GM23338 (cell line): Measurements from ENCODE around the gene CLEC4E. TPM values are rescaled to one million over a fixed set of nuclear protein-coding genes. Genes with fewer than 3 reads are reported as not detected.

Experiments
- ATAC-seq: fragments of 200-7000 bp; cut with Tn5 transposase; 3 replicates; pipeline ENCODE4 v1.9.1; 2020
- DNase-seq: peaks from one replicate; pipeline ENCODE4 v3.0.0-alpha.2; 2015; ENCODE audit warnings: low spot score
- H2AFZ ChIP-seq: fragments of 200-600 bp; sonication (generic); 2 replicates; pipeline ENCODE4 v1.8.0; 2016; ENCODE audit warnings: antibody characterized with exemption, mild to moderate bottlenecking, moderate library complexity
- H3F3A ChIP-seq: fragments of 200-600 bp; sonication (generic); replicated peaks from 2 replicates; pipeline ENCODE4 v1.8.0; 2017; ENCODE audit warnings: antibody characterized with exemption, mixed run types, low read depth
- H3K27ac ChIP-seq: fragments of 200-600 bp; sonication (generic); 2 replicates; pipeline ENCODE4 v1.6.1; 2016; ENCODE audit warnings: low read depth
- H3K27me3 ChIP-seq: fragments of 200-600 bp; sonication (generic); 2 replicates; pipeline ENCODE4 v1.8.0; 2016; ENCODE audit warnings: mild to moderate bottlenecking, mixed run types, moderate library complexity; ENCODE audit not compliant: insufficient read depth
- H3K36me3 ChIP-seq: fragments of 200-600 bp; sonication (generic); 2 replicates; pipeline ENCODE4 v1.8.0; 2016; ENCODE audit warnings: mild to moderate bottlenecking; ENCODE audit not compliant: insufficient read depth
- H3K4me1 ChIP-seq: fragments of 200-600 bp; sonication (generic); 2 replicates; pipeline ENCODE4 v1.8.0; 2016; ENCODE audit warnings: mild to moderate bottlenecking, moderate library complexity; ENCODE audit not compliant: insufficient read depth
- H3K4me2 ChIP-seq: fragments of 200-600 bp; sonication (generic); 2 replicates; pipeline ENCODE4 v1.7.1; 2017; ENCODE audit warnings: mixed run types
- H3K4me3 ChIP-seq: fragments of 200-600 bp; sonication (generic); 2 replicates; pipeline ENCODE4 v1.6.1; 2016; ENCODE audit warnings: mixed run types
- H3K79me2 ChIP-seq: fragments of 200-600 bp; sonication (generic); replicated peaks from 2 replicates; pipeline ENCODE4 v1.8.0; 2017; ENCODE audit warnings: mild to moderate bottlenecking; ENCODE audit not compliant: insufficient read depth
- H3K9me2 ChIP-seq: fragments of 200-600 bp; sonication (generic); 2 replicates; pipeline ENCODE4 v1.8.0; 2017; ENCODE audit not compliant: insufficient read depth
- H4K20me1 ChIP-seq: fragments of 200-600 bp; sonication (generic); replicated peaks from 2 replicates; pipeline ENCODE4 v1.8.0; 2017; ENCODE audit warnings: mild to moderate bottlenecking; ENCODE audit not compliant: insufficient read depth
- H3K27ac Mint-ChIP-seq: 2 replicates; pipeline ENCODE4 v1.8.0; 2020; ENCODE audit warnings: inconsistent platforms, mild to moderate bottlenecking, moderate library complexity, mixed read lengths
- H3K27me3 Mint-ChIP-seq: 3 replicates; pipeline ENCODE4 v1.8.0; 2022; ENCODE audit warnings: low read depth, mild to moderate bottlenecking, moderate library complexity, mixed read lengths, inconsistent platforms; ENCODE audit not compliant: insufficient read depth, poor library complexity
- H3K36me3 Mint-ChIP-seq: 3 replicates; pipeline ENCODE4 v1.8.0; 2021; ENCODE audit warnings: low read depth, mild to moderate bottlenecking, inconsistent platforms, moderate library complexity, mixed read lengths
- H3K4me1 Mint-ChIP-seq: 3 replicates; pipeline ENCODE4 v1.8.0; 2020; ENCODE audit warnings: mild to moderate bottlenecking, inconsistent platforms, mixed read lengths
- H3K4me3 Mint-ChIP-seq: 3 replicates; pipeline ENCODE4 v1.8.0; 2021; ENCODE audit warnings: moderate library complexity, mild to moderate bottlenecking, inconsistent platforms, mixed read lengths
- H3K9me3 Mint-ChIP-seq: 3 replicates; pipeline ENCODE4 v1.8.0; 2020; ENCODE audit warnings: moderate library complexity, mild to moderate bottlenecking, inconsistent platforms, mixed read lengths
- CTCF ChIP-seq, 2 experiments: fragments of 200-600 bp in 1 of 2; sonication (generic) in 1 of 2; conservative IDR thresholded peaks; 2 replicates each; pipeline versions ENCODE4 v1.5.1 to v1.6.1; 2016 to 2017; ENCODE audit warnings: antibody characterized with exemption in 2 of 2, low read depth in 2 of 2, mild to moderate bottlenecking in 2 of 2, moderate library complexity in 1 of 2
- ETS1 ChIP-seq: IDR thresholded peaks from 2 replicates; pipeline ENCODE4 v1.6.1; 2016; ENCODE audit warnings: antibody characterized with exemption
- NANOG ChIP-seq: IDR thresholded peaks from 2 replicates; pipeline ENCODE4 v1.6.1; 2016; ENCODE audit warnings: antibody characterized with exemption, borderline replicate concordance
- REST ChIP-seq: IDR thresholded peaks from one replicate; pipeline ENCODE4 v1.6.1; 2018; ENCODE audit warnings: antibody characterized with exemption; ENCODE audit not compliant: unreplicated experiment
- ZNF462 ChIP-seq: fragments of 250-450 bp; sonication (Bioruptor Pico); IDR thresholded peaks from 2 replicates; pipeline ENCODE4 v1.5.0; 2020; ENCODE audit warnings: mild to moderate bottlenecking, moderate library complexity
- polyA plus RNA-seq: library from polyadenylated mRNA; unstranded; fragments of >200 nt; fragmentation: Nextera tagmentation; extraction: Ambion mirVana; gene quantifications from 2 replicates; pipeline ENCODE4 v1.2.1, GENCODE V29; 2016
- total RNA-seq: library from RNA; depleted of rRNA; stranded (reverse); fragments of >200 nt; shearing (Covaris generic); gene quantifications from 2 replicates; pipeline ENCODE4 v1.2.3, GENCODE V29; 2014

Gene CLEC4E
- total and polyA plus RNA-seq, 2 experiments from 2014 or later = not detected

- no peak for TF ChIP-seq ZNF462
- no peak for TF ChIP-seq NANOG
- TF ChIP-seq REST = no peak
These were observed 13.9 kb upstream of the CLEC4E start (continued) for GRCh38 chr12:8554451-8555195.

- Mint-ChIP-seq H3K4me1 (peaks cover 6% of the 10 kb centered on the region; the same call in 1 of the 3 replicates), H3K36me3 (no peaks in the 10 kb centered on the region), H3K27ac (no peak overlapping the region), H3K27me3 (peaks cover 4% of the 10 kb centered on the region), H3K9me3 (no peaks in the 10 kb centered on the region), H3K4me3 (no peak overlapping the region)
- peak; percentile 56 for DNase-seq
- Histone ChIP-seq H3K79me2 (no peaks in the 10 kb centered on the region), H3K4me1 (no peaks in the 10 kb centered on the region), H4K20me1 (no peaks in the 10 kb centered on the region), H3K4me3 (no peak overlapping the region), H3K4me2 (no peak overlapping the region), H3K36me3 (no peaks in the 10 kb centered on the region), H2AFZ (no peak overlapping the region), H3F3A (no peaks in the 10 kb centered on the region), H3K27me3 (no peaks in the 10 kb centered on the region), H3K27ac (no peak overlapping the region), H3K9me2 (peaks cover 4% of the 10 kb centered on the region; the same call in 1 of the 2 replicates)
- TF ChIP-seq ETS1 (no peak), CTCF (conservative IDR thresholded peaks at IDR 0.05; ENCODE audit: low read depth in 2 of 2) (peak; percentile 38 to 42)
- ATAC-seq = peak; percentile 78
These were observed 12.5 kb upstream of the CLEC4E start for GRCh38 chr12:8553088-8553627.
